ENCODE measurements around the gene GNAO1.

GNAO1 gene

DNA sequence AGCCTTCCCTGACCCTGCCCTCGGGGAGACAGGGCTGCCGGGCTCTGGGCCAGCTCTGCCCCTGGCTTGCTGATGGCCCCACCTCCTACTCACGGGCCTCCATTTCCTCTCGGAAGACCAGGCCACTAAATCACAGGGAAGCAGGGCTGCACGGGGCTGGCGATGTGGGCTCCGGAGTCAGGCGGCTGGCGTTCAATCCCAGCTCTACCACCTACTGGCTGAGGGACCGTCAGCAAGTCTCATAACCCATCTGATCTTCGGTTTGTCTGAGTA is 120.7 kb downstream of the GNAO1 start:
- no peak for DNase-seq (ENCODE audit: low read depth, low spot score)

DNA sequence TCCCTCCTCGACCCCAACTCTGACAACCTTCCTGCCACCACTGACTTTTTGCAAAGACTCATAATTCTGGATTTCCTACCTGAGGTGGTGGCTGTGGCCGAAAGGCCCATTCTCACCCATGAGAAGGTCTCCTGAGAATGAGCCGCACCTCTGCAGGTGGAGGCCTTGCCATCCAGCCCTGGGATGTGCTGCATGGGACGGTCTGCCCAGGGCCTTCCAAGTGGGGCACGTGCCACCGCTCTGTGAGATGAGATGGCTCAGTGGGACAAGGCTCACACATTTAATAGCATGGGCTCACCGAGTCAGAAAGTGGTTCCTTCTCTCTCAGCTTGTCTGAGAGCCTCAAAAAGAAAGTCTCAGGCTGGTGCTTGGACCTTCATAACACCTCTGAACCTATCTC is 121.3 kb downstream of the GNAO1 start:
- no peak for DNase-seq (ENCODE audit: low read depth, low spot score)

DNA sequence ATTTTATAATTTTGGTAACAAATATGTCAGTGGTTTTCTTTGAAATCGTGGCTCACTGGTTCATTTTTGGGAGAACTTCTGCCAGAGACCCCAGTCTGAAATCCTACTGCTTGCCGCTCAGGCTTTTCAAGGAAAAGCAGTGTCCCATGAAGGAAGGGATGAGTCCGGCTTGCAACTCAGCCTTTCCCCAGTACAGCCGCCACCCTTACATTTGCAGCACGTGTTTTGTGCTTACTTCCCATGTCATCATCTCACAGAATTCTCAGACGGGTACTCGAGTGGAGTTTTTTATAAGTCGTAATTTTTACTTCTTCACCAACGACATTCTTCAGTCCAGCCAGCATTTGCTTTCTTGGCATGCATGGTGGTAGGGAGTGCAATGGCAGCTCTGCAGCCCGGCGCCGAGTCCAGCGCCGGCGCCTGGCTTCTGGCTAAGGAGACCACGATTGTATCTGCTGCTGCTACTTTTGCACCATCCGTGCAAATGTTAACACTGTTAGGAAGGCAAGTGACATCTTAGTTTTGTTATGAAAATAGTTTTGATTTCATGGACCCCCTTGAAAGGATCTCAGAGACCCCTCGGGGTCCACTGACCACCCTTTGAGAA is 123.1 kb downstream of the GNAO1 start:
- no peak for DNase-seq (ENCODE audit: low read depth, low spot score)

DNA sequence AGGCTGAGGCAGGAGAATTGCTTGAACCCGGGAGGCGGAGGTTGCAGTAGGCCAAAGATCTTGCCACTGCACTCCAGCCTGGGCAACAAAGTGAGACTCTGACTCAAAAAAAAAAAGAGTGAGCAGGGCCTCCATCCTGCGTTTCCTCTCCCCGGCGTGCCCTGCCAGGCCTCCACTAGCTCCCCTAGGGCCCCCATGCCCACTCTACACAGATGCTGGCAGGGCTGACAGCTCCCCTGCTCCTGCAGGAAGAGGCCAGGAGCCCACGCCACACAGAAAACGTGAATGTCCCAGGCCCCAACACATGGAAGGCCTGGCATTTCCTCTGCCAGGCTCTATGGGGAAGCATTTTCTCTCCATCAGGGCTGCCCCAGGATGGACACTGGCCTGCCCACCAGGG is 124.7 kb downstream of the GNAO1 start:
- no peak for DNase-seq (ENCODE audit: low read depth, low spot score)

DNA sequence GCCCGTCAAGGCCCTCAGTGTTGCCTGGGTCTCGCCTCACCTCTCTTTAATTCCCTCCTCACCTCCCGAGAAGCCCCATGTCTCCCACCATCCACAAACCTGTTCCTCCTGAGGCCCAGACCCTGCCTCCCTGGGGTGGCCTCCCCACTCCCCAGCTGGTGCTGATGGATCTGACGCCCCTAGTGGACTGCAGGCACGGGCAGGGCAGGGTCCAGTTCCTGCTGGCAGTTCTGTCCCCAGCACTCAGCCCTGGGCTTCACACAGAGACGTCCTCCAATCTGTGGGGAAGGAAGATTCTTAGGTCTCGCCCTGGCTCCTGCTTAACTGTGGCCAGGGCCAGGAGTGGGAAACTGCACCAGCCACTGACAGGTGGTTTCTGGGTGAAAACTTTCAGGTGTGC is 125.3 kb downstream of the GNAO1 start:
- no peak for DNase-seq (ENCODE audit: low read depth, low spot score)

DNA sequence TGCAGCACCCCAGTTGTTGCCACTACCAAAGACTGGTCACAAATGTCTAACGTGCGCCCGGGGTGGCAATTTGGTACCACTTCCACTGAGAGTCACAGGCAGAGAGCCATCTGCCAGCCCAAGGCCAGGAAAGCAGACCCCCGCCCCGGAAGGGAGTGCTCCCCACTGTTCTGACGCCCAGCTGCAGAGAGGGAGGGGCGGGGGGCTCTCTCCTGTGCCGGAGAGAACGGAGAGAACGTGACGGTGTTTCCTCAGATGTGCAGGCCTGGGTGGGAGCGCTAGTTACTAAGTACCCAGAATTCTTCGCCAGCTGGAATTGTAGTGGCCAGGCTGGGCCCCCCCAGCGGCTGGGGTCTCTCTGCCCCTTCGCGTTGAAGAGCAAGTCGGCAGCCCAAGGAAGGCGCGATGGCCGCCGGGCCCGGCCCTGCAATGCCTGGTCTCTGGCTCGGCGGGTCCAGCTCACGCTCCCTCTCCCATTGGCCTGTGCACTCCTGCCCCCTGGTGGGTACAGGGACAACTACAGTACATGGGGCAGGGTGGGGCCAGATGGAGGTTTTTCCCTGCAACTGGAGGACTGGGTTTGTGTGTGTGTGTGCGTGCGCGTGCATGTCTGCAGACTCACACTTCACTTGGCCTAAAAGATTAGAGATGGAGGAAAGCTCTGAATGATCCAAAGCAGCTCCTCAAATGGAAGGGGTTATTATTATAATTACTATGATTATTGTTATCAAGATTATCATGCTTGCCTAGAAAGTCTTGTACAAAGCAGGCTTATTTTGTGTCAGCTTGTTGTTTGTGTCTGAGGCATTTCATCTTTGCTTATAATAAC is 126.9 kb downstream of the GNAO1 start:
- peak; percentile 87 for DNase-seq (ENCODE audit: low read depth, low spot score)

DNA sequence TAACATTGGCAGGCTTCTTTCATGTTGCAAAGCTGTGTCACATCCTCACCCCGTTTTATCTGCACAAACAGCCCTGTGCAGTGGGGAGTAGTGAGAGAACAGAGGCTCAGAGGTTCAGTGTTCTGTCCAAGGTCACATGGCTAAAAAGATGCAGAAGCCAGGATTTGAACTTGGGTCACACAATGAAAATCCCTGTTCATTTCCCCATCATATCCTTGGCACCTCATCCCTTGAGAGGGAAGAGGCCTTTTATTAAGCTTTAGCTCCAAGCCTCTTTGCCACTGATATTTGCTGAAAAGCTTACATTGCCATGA is 127.5 kb downstream of the GNAO1 start:
- DNase-seq (ENCODE audit: low read depth, low spot score): no peak

DNA sequence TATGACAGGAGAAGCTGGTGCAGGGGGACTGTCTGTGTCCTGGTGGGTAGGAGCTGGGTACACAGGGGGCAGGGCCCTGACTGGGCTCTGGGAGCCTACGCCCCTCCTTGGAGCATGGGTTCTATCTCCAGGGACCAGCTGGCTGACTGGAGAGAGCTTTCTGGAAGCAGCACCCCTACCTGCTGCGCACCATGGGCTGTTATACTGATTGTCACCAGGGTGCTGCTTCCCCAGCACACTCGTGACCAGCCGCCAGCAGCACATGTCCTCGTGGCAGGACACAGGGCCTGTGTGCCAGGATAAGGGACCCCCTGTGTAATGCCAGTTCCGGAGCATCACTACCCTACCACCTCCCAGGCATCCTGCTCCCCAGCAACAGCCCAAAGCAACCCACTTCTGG is 128.1 kb downstream of the GNAO1 start:
- DNase-seq (ENCODE audit: low read depth, low spot score): no peak

DNA sequence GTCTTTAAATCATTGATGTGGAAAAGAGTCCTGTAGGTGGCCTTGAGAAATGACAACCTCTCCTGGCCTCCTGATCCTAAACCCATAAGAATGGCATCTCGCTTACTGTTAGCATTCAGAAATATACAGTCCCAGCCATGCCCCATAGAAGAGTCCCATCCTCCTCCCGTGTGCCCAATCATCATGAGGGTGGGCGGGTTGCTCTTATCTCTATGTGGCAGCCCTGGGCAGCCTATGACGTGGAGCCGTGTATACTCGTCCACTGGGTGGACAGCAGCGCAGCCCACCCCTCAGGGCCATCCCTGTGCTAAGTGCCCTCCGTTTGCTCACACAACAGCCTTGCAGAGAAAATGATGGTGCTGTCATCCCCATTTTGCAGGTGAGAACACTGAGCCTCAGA is 128.8 kb downstream of the GNAO1 start:
- no peak for DNase-seq (ENCODE audit: low read depth, low spot score)

DNA sequence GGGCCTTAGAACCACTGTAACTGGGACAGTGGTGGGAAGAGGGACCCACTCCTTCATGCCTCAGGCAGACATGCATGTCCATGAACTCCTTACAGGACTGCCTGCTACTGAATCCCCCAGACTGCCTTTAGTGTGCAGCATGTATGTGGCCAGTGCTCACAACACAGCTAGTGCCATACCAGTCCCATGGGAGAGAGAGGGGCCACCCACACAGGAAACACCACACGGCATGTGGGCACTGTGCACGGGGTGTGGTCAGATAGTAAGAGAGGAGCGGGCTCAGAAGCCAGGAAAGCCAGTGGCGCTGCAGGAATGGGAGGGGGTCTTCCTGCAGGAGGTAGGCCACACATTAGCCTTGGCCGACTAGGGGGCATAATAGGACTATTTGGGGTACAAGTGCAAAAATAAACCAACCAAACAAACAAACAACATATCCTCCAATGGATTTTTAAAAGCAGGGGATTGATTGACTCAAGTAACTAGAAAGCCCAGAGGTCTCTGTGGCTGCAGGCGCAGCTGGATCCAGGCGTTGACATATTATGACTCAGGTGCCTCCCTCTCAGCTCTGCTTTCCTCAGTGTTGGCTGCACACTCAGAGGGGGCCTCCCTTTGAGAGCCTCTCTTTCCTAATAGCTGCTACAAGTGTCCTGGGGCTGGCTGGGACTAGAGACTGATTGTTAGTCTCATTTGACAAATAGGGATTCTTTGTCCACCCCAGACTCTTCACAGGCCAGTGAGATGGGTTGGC is 129.7 kb downstream of the GNAO1 start:
- DNase-seq (ENCODE audit: low read depth, low spot score): no peak

DNA sequence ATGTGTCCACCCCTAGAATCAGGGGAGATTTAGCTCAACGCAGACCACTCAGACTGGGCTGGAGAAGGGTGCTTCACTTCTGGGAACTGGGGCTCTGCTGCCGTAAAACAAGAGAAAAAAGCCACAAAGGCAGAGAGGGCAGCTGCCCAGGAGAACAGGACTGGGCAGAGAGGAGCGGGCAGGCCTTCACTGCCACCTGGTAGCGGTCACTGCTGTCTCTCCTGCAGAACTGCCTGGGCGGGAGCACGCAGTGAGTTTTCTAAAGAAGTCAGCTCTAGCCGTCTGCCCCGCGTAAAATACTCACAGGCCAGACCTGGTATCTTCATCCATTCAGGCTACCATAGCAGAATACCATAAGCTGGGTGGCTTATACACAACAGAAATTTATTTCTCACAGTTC is 130.3 kb downstream of the GNAO1 start:
- no peak for DNase-seq (ENCODE audit: low read depth, low spot score)

DNA sequence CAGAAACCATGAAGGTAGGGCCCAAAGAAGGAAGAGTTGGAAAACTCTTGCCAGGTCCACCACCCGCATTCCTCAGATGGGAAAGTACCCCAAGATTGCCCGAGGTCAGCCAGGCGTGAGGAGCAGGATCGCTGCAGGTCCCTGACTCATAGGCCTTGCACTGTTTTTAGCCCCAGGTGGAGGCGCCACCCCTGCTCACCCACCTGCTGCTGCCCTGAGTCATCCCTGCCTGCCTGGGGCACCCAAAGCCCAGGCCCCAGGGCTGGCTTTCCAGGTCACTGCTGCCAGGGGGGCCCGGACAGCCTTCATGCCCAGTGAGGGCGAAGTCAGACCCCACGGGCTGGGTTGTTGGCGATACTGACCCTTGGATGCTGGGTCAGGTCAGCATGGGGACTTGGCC is 133.1 kb downstream of the GNAO1 start:
- DNase-seq (ENCODE audit: low read depth, low spot score): no peak

DNA sequence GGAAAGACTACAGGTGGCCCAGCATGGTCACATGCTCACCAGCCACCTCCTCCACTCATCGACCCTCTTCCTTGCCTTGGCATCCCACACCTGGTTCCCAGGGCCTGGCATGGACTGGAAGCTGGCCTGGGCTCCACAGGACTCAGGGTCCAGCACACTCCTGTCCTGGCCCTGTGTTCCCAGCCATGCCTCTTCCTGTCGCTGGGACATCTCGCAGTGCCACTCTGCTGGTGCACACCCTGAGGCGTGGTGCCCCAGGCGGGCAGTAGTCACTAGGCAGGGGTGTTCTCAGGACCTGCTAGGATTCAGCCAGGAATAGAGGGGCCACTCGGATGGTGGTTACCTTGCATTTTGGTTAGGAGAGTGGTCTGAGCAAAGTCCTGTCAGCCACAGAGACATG is 134.7 kb downstream of the GNAO1 start:
- no peak for DNase-seq (ENCODE audit: low read depth, low spot score)

DNA sequence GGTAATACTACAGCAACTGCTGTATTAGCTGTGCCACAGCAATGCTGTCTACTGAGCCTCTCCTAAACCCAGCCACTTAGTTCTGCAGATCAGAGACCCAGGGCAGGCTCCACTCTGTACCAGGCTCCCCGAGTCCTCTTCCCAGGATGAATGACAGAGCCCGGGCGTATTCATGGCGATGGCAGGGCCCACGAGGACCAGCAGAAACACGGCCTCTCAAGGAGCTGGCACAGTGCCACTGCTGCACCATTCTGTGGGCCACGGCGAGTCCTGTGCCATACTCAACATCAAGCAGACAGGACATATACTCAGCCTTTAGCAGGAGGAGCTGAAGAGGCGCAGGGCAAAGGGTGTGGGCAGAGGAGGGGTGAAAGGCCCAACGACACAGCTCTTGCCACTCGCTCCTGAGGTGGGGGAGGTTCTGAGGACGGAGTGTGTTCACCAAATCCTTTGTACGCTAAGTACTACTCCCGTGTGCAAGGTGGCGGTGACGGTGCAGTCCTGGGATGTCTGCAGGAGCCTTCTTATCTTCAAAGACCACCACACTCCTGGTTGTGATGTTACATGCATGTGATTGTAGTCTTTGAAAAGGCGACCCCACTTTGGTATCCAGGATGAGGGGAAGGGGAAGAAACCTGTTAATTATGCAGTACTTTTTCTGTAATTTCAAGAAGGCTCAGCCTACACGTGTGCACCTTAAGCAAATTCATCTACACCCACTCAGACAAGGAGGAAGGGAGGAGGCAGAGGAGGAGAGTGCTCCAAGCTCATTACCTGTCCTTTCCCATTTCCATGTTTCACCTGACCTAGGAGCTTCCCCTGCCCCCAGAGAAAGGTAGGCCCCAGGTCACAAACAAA is 136.0 kb downstream of the GNAO1 start:
- no peak for DNase-seq (ENCODE audit: low read depth, low spot score)

DNA sequence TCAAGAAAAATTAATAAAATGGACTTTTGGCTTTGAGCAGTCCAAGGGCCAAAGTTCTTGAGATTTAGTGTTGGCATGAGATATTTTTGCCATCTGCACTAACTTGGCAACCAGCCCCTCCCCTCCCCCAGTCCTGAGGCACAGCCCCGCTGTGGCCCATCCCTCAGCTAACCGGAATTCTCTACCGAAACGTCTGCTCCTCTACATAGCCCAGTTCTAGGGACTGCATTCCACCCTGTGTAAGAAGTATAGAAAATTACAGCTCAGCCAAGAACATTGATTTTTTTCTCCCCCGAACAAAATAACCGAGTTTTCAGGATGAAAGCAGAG is 136.6 kb downstream of the GNAO1 start:
- no peak for DNase-seq (ENCODE audit: low read depth, low spot score)

DNA sequence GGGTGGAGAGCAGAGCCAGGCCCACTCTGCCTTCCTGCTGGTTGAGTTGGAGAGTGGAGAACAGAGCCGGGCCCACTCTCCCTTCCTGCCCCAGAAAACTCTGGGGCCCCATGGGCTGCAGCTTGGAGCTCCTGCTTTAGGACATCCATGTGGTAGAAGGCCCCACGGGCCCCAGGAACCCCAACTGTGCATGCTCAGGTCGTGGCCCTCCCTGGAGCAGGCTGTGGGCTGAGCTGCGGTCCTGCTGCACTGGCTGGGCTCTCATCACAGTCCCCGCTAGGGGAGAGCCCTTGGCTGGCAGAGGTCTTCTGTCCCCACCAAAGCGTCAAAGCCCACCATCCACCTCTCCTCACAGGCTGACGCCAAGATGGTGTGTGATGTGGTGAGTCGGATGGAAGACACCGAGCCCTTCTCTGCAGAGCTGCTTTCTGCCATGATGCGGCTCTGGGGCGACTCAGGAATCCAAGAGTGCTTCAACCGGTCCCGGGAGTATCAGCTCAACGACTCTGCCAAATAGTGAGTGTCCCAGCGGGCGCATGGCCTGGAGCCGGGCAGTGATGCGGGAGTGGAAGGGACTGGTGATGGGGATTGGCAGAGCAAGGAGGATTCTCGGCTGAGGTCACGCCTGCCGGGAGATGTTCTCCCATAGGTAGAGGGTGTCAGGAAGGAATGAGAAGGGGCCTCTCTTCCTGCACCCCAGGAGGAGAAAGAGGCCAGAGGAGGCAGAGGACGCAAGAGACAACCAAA is 137.2 kb downstream of the GNAO1 start:
- no peak for DNase-seq (ENCODE audit: low read depth, low spot score)

DNA sequence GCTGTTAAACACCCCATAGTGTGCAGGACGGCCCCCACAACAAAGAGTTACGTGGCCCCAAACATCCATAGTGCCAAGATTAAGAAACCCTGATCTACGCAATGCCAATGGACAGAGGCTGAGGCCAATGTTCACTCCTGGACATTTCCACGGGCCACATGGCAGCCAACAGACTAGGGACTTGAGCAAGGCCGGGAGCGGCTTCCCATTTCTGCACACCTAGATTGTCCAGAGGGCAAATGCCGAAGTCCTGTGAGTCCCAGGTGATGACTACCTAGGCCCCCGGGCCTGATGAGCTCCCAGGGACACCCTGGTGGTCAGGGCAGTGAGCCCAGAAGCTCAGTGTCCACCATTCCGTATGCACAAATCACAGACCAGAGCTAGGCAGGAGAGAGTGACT is 138.6 kb downstream of the GNAO1 start:
- no peak for DNase-seq (ENCODE audit: low read depth, low spot score)

DNA sequence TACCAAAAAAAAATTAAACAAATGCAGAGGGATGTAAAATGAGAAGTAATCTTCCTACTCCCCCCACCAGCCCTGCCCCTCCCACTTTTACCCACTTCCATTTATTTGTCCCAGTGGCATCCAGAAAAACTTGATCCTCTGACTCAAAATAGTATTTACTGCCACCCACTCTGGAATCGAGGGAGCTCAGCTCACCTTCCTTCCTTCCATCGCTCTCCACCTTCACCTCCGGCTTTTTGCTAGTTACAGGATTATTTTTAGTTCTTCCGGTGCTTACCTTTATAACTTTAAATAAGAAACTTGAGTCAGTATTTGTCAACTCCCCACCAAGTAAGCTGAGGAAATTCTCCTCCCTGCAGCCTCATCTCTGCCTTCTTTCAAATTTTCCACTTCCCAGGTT is 139.2 kb downstream of the GNAO1 start:
- DNase-seq (ENCODE audit: low read depth, low spot score): no peak

DNA sequence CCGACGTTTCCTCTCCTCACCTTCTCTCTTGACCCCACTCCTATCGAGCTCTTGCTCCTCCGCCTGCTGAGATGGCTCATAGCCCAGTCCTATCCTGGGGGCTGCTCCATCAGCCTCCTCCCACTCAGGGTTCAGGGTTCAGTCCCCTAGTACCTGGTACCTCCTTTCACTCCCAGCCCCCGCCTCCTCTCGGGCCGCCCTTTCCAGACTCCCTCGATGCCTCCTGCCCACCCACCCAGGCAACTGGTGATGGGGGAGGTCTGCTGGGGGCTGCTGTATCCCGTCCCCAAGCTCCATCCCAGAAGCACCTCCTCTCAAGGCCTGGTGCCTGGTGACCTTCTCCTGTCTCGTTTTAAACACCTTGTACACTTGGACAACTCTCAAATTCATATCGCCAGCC is 140.1 kb downstream of the GNAO1 start:
- no peak for DNase-seq (ENCODE audit: low read depth, low spot score)

DNA sequence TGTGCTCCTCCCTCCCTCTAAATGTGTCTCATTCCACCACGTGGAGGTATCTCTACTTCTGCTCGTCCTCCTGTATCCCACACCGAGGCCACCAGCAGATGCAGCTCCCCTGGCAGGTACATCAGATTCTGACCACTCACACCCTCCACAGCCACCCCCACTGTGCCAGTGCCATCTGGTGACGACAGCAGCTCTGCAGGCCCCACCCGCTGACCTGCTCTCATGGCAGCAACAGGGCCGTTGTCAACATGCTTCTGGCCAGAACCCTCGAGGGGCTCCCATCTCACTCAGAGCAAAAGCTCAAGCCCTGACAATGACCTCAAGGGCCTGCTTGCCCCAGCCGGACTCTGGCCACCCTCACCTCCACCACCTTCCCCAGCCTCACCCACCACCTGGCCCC is 140.6 kb downstream of the GNAO1 start:
- DNase-seq (ENCODE audit: low read depth, low spot score): no peak

DNA sequence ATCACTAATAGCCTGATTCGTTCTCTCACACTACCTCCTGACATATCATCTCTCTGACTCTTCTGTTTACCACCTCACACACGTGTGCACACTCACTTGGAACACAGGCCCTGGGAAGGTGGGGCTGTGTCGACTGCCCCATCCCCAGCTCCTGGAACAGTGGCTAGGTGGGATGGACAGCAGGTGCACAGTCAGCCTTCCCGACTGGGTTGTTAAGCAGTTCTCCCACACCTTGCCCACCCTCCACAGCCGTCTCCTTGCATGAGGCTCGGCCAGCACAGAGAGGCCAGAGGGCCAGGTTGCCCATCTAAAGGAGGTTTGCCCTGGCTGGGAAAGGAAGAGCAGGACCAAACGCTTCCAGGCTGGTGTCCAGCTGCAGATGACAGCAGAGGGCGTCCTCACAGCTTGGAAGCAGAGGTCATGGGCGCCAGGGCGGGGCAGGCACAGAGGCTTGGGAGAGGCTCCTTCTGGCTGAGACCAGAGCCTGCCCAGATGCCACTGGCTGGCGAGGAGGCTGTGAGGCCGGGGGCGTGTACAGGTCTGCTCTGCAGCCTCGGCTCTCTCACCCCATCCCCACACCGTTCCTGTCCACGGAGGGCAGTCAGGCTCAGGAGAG is 141.3 kb downstream of the GNAO1 start:
- DNase-seq (ENCODE audit: low read depth, low spot score): peak; percentile 82
